T1000 (cell line): Measurements from ENCODE around the gene KIR2DL4.
"Not testable (repeated sequence)": the region's sequence is repeated elsewhere in the genome, so short reads cannot be mapped to it uniquely, and the experiment has no call there.

Experiments used
- DNase-seq: peaks from one replicate; lab custom pipeline; 2025; ENCODE audit warnings: mixed read lengths; lab: John Stamatoyannopoulos, UW

KIR2DL4 gene

GRCh38 chr19:54803410-54803809 lies at the start of gene KIR2DL4:
Gene KIR2DL4 (plus strand): TSS chr19:54803610. CDS start chr19:54803652, 42 bp downstream.
- DNase-seq, result no peak

- DNase-seq, result not testable (repeated sequence)
Measured at GRCh38 chr19:54756204-54757110, 47.0 kb upstream of the KIR2DL4 start.

GRCh38 chr19:54758577-54758976 lies 44.8 kb upstream of the KIR2DL4 start:
- not testable (repeated sequence) for DNase-seq

GRCh38 chr19:54764219-54764618 lies 39.2 kb upstream of the KIR2DL4 start:
- not testable (repeated sequence) for DNase-seq

GRCh38 chr19:54766464-54766863 lies 36.9 kb upstream of the KIR2DL4 start:
- DNase-seq, result not testable (repeated sequence)

- DNase-seq, result not testable (repeated sequence)
Measured at GRCh38 chr19:54769646-54770045, 33.8 kb upstream of the KIR2DL4 start, which contains the start of gene KIR2DL1. Gene KIR2DL1 (plus strand): TSS chr19:54769793. CDS start chr19:54769851, 58 bp downstream.

GRCh38 chr19:54770511-54770910 lies 32.9 kb upstream of the KIR2DL4 start:
- not testable (repeated sequence) for DNase-seq

- DNase-seq, result not testable (repeated sequence)
Measured at GRCh38 chr19:54771018-54771960, 32.1 kb upstream of the KIR2DL4 start.

GRCh38 chr19:54772666-54773065 lies 30.7 kb upstream of the KIR2DL4 start:
- DNase-seq, result not testable (repeated sequence)

GRCh38 chr19:54775095-54775815 lies 28.2 kb upstream of the KIR2DL4 start:
- not testable (repeated sequence) for DNase-seq

- not testable (repeated sequence) for DNase-seq
Measured at GRCh38 chr19:54775830-54776229, 27.6 kb upstream of the KIR2DL4 start.

GRCh38 chr19:54777851-54778250 lies 25.6 kb upstream of the KIR2DL4 start:
- not testable (repeated sequence) for DNase-seq

- not testable (repeated sequence) for DNase-seq
Measured at GRCh38 chr19:54778896-54779295, 24.5 kb upstream of the KIR2DL4 start.

GRCh38 chr19:54782916-54783315 lies 20.5 kb upstream of the KIR2DL4 start:
- DNase-seq, result not testable (repeated sequence)

GRCh38 chr19:54786091-54786723 lies 17.2 kb upstream of the KIR2DL4 start:
- not testable (repeated sequence) for DNase-seq

GRCh38 chr19:54788154-54788553 lies 15.3 kb upstream of the KIR2DL4 start:
- DNase-seq, result not testable (repeated sequence)

GRCh38 chr19:54790711-54791110 lies 12.7 kb upstream of the KIR2DL4 start:
- no peak for DNase-seq

GRCh38 chr19:54791476-54791875 lies 11.9 kb upstream of the KIR2DL4 start:
- DNase-seq, result no peak

- no peak for DNase-seq
Measured at GRCh38 chr19:54792814-54793213, 10.6 kb upstream of the KIR2DL4 start.

- no peak for DNase-seq
Measured at GRCh38 chr19:54795758-54796157, 7.7 kb upstream of the KIR2DL4 start.

- no peak for DNase-seq
Measured at GRCh38 chr19:54804101-54804500, 691 bp downstream of the KIR2DL4 start.
